GM23338 (cell line): Measurements from ENCODE around the gene SSR3. TPM values are rescaled to one million over a fixed set of nuclear protein-coding genes. Genes with fewer than 3 reads are reported as not detected.

Experiments
- ATAC-seq: fragments of 200-7000 bp; cut with Tn5 transposase; 3 replicates; pipeline ENCODE4 v1.9.1; 2020
- DNase-seq: peaks from one replicate; pipeline ENCODE4 v3.0.0-alpha.2; 2015; ENCODE audit warnings: low spot score
- H2AFZ ChIP-seq: fragments of 200-600 bp; sonication (generic); 2 replicates; pipeline ENCODE4 v1.8.0; 2016; ENCODE audit warnings: antibody characterized with exemption, mild to moderate bottlenecking, moderate library complexity
- H3F3A ChIP-seq: fragments of 200-600 bp; sonication (generic); replicated peaks from 2 replicates; pipeline ENCODE4 v1.8.0; 2017; ENCODE audit warnings: antibody characterized with exemption, mixed run types, low read depth
- H3K27ac ChIP-seq: fragments of 200-600 bp; sonication (generic); 2 replicates; pipeline ENCODE4 v1.6.1; 2016; ENCODE audit warnings: low read depth
- H3K27me3 ChIP-seq: fragments of 200-600 bp; sonication (generic); 2 replicates; pipeline ENCODE4 v1.8.0; 2016; ENCODE audit warnings: mild to moderate bottlenecking, mixed run types, moderate library complexity; ENCODE audit not compliant: insufficient read depth
- H3K36me3 ChIP-seq: fragments of 200-600 bp; sonication (generic); 2 replicates; pipeline ENCODE4 v1.8.0; 2016; ENCODE audit warnings: mild to moderate bottlenecking; ENCODE audit not compliant: insufficient read depth
- H3K4me1 ChIP-seq: fragments of 200-600 bp; sonication (generic); 2 replicates; pipeline ENCODE4 v1.8.0; 2016; ENCODE audit warnings: mild to moderate bottlenecking, moderate library complexity; ENCODE audit not compliant: insufficient read depth
- H3K4me2 ChIP-seq: fragments of 200-600 bp; sonication (generic); 2 replicates; pipeline ENCODE4 v1.7.1; 2017; ENCODE audit warnings: mixed run types
- H3K4me3 ChIP-seq: fragments of 200-600 bp; sonication (generic); 2 replicates; pipeline ENCODE4 v1.6.1; 2016; ENCODE audit warnings: mixed run types
- H3K79me2 ChIP-seq: fragments of 200-600 bp; sonication (generic); replicated peaks from 2 replicates; pipeline ENCODE4 v1.8.0; 2017; ENCODE audit warnings: mild to moderate bottlenecking; ENCODE audit not compliant: insufficient read depth
- H3K9me2 ChIP-seq: fragments of 200-600 bp; sonication (generic); 2 replicates; pipeline ENCODE4 v1.8.0; 2017; ENCODE audit not compliant: insufficient read depth
- H4K20me1 ChIP-seq: fragments of 200-600 bp; sonication (generic); replicated peaks from 2 replicates; pipeline ENCODE4 v1.8.0; 2017; ENCODE audit warnings: mild to moderate bottlenecking; ENCODE audit not compliant: insufficient read depth
- H3K27ac Mint-ChIP-seq: 2 replicates; pipeline ENCODE4 v1.8.0; 2020; ENCODE audit warnings: inconsistent platforms, mild to moderate bottlenecking, moderate library complexity, mixed read lengths
- H3K27me3 Mint-ChIP-seq: 3 replicates; pipeline ENCODE4 v1.8.0; 2022; ENCODE audit warnings: low read depth, mild to moderate bottlenecking, moderate library complexity, mixed read lengths, inconsistent platforms; ENCODE audit not compliant: insufficient read depth, poor library complexity
- H3K36me3 Mint-ChIP-seq: 3 replicates; pipeline ENCODE4 v1.8.0; 2021; ENCODE audit warnings: low read depth, mild to moderate bottlenecking, inconsistent platforms, moderate library complexity, mixed read lengths
- H3K4me1 Mint-ChIP-seq: 3 replicates; pipeline ENCODE4 v1.8.0; 2020; ENCODE audit warnings: mild to moderate bottlenecking, inconsistent platforms, mixed read lengths
- H3K4me3 Mint-ChIP-seq: 3 replicates; pipeline ENCODE4 v1.8.0; 2021; ENCODE audit warnings: moderate library complexity, mild to moderate bottlenecking, inconsistent platforms, mixed read lengths
- H3K9me3 Mint-ChIP-seq: 3 replicates; pipeline ENCODE4 v1.8.0; 2020; ENCODE audit warnings: moderate library complexity, mild to moderate bottlenecking, inconsistent platforms, mixed read lengths
- CREB1 ChIP-seq: fragments of 250-450 bp; sonication (Bioruptor Pico); IDR thresholded peaks from 2 replicates; pipeline ENCODE4 v1.5.0; 2020; ENCODE audit warnings: low read depth, mild to moderate bottlenecking, moderate library complexity
- CTCF ChIP-seq, 2 experiments: fragments of 200-600 bp in 1 of 2; sonication (generic) in 1 of 2; conservative IDR thresholded peaks; 2 replicates each; pipeline versions ENCODE4 v1.5.1 to v1.6.1; 2016 to 2017; ENCODE audit warnings: antibody characterized with exemption in 2 of 2, low read depth in 2 of 2, mild to moderate bottlenecking in 2 of 2, moderate library complexity in 1 of 2
- ETS1 ChIP-seq: IDR thresholded peaks from 2 replicates; pipeline ENCODE4 v1.6.1; 2016; ENCODE audit warnings: antibody characterized with exemption
- EZH2 ChIP-seq: fragments of 200-600 bp; sonication (generic); IDR thresholded peaks from one replicate; pipeline ENCODE4 v1.8.0; 2017; ENCODE audit warnings: antibody characterized with exemption, mild to moderate bottlenecking, low read depth; ENCODE audit not compliant: unreplicated experiment
- EZH2phosphoT487 ChIP-seq: fragments of 200-600 bp; sonication (generic); IDR thresholded peaks from one replicate; pipeline ENCODE4 v1.8.1; 2018; ENCODE audit warnings: antibody characterized with exemption; ENCODE audit not compliant: unreplicated experiment
- JUNB ChIP-seq: IDR thresholded peaks from one replicate; pipeline ENCODE4 v1.6.1; 2016; ENCODE audit warnings: antibody characterized with exemption; ENCODE audit not compliant: unreplicated experiment
- NANOG ChIP-seq: IDR thresholded peaks from 2 replicates; pipeline ENCODE4 v1.6.1; 2016; ENCODE audit warnings: antibody characterized with exemption, borderline replicate concordance
- POLR2AphosphoS5 ChIP-seq: IDR thresholded peaks from 2 replicates; pipeline ENCODE4 v1.6.1; 2016; ENCODE audit warnings: antibody characterized with exemption, low read depth
- REST ChIP-seq: IDR thresholded peaks from one replicate; pipeline ENCODE4 v1.6.1; 2018; ENCODE audit warnings: antibody characterized with exemption; ENCODE audit not compliant: unreplicated experiment
- STAT1 ChIP-seq: IDR thresholded peaks from one replicate; pipeline ENCODE4 v1.6.1; 2016; ENCODE audit warnings: antibody characterized with exemption; ENCODE audit not compliant: unreplicated experiment
- ZNF114 ChIP-seq: fragments of 250-450 bp; sonication (Bioruptor Pico); IDR thresholded peaks from 2 replicates; pipeline ENCODE4 v1.5.0; 2020; ENCODE audit warnings: mild to moderate bottlenecking, moderate library complexity
- ZNF331 ChIP-seq: fragments of 250-450 bp; sonication (Bioruptor Pico); IDR thresholded peaks from 2 replicates; pipeline ENCODE4 v1.5.0; 2020; ENCODE audit warnings: low read depth, mild to moderate bottlenecking, moderate library complexity
- ZNF462 ChIP-seq: fragments of 250-450 bp; sonication (Bioruptor Pico); IDR thresholded peaks from 2 replicates; pipeline ENCODE4 v1.5.0; 2020; ENCODE audit warnings: mild to moderate bottlenecking, moderate library complexity
- polyA plus RNA-seq: library from polyadenylated mRNA; unstranded; fragments of >200 nt; fragmentation: Nextera tagmentation; extraction: Ambion mirVana; gene quantifications from 2 replicates; pipeline ENCODE4 v1.2.1, GENCODE V29; 2016
- total RNA-seq: library from RNA; depleted of rRNA; stranded (reverse); fragments of >200 nt; shearing (Covaris generic); gene quantifications from 2 replicates; pipeline ENCODE4 v1.2.3, GENCODE V29; 2014

The SSR3 gene
- total and polyA plus RNA-seq, 2 experiments from 2014 or later: 143 to 173 TPM

- H3K36me3 ChIP-seq: no peaks in the 10 kb centered on the region
- peaks cover 2% of the 10 kb centered on the region; the same call in 1 of the 2 replicates for H3K27me3 ChIP-seq
- H3F3A ChIP-seq: no peaks in the 10 kb centered on the region
- Mint-ChIP-seq H3K4me3 (no peak overlapping the region), H3K9me3 (no peaks in the 10 kb centered on the region), H3K27me3 (peaks cover 6% of the 10 kb centered on the region), H3K36me3 (no peaks in the 10 kb centered on the region), H3K4me1 (peaks cover 23% of the 10 kb centered on the region), H3K27ac (no peak overlapping the region)
- ATAC-seq (no peak), DNase-seq (no peak)
- peaks cover 10% of the 10 kb centered on the region for H3K4me1 ChIP-seq
- H3K27ac ChIP-seq: no peak overlapping the region
- H3K9me2 ChIP-seq: no peaks in the 10 kb centered on the region
- no peaks in the 10 kb centered on the region for H4K20me1 ChIP-seq
- no peak overlapping the region for H3K4me2 ChIP-seq
- H2AFZ ChIP-seq: no peak overlapping the region
- no peak for TF ChIP-seq ZNF331
- TF ChIP-seq REST: no peak
- no peak for TF ChIP-seq NANOG
- TF ChIP-seq ZNF114 (CRISPR knock-in tag): no peak
- TF ChIP-seq CTCF (conservative IDR thresholded peaks at IDR 0.05; ENCODE audit: low read depth in 2 of 2): no peak
- no peak for TF ChIP-seq STAT1
- TF ChIP-seq ETS1: no peak
- TF ChIP-seq EZH2: no peak
- TF ChIP-seq ZNF462: no peak
- TF ChIP-seq CREB1 (CRISPR knock-in tag): no peak
- no peak for TF ChIP-seq POLR2AphosphoS5
- TF ChIP-seq JUNB: no peak
- no peak for TF ChIP-seq EZH2phosphoT487
- H3K79me2 ChIP-seq: no peaks in the 10 kb centered on the region
- H3K4me3 ChIP-seq: no peak overlapping the region
Measured at GRCh38 chr3:156601497-156601896, 46.6 kb upstream of the SSR3 start.
